IMR-90 (cell line): ENCODE results near the gene SERPINA3. TPM values are rescaled to one million over a fixed set of nuclear protein-coding genes. Genes with fewer than 3 reads are reported as not detected.
"Not testable (repeated sequence)": the region's sequence is repeated elsewhere in the genome, so short reads cannot be mapped to it uniquely, and the experiment has no call there.

Experiments used
- ATAC-seq: fragments of 200-7000 bp; cut with Tn5 transposase; 2 replicates; pipeline ENCODE4 v1.9.1; 2020; ENCODE audit warnings: low read depth, mild to moderate bottlenecking, moderate library complexity
- BruUV-seq: library from RNA; stranded (reverse); fragments of 400-500 nt; replicated peaks from 2 replicates; lab custom pipeline; 2021; lab: Mats Ljungman, UMichigan
- CTCF ChIA-PET: fragments of 300-600 bp; formaldehyde crosslinking; extraction: SDS; loops from one replicate; lab custom pipeline; 2021; ENCODE audit warnings: antibody characterized with exemption; lab: Yijun Ruan, JAX
- POLR2A ChIA-PET: fragments of 300-600 bp; sonication (Branson Sonifier 250); formaldehyde crosslinking; loops from one replicate; lab custom pipeline; 2022; ENCODE audit warnings: antibody characterized with exemption; ENCODE audit not compliant: unreplicated experiment; lab: Charles Lee
- DNase-seq: peaks from one replicate; pipeline ENCODE4 v3.0.0; 2013
- H2AFZ ChIP-seq: replicated peaks from 2 replicates; pipeline ENCODE3; 2013; ENCODE audit warnings: low read length, mild to moderate bottlenecking; ENCODE audit not compliant: poor library complexity
- H2AK5ac ChIP-seq: 2 replicates; pipeline ENCODE4 v1.6.1; 2013; ENCODE audit warnings: low read depth, low read length, inconsistent platforms
- H2AK9ac ChIP-seq: replicated peaks from 2 replicates; pipeline ENCODE3; 2013; ENCODE audit warnings: mild to moderate bottlenecking, low read depth, low read length, moderate library complexity; ENCODE audit not compliant: poor library complexity
- H2BK120ac ChIP-seq: 2 replicates; pipeline ENCODE4 v1.6.1; 2013; ENCODE audit warnings: low read depth, low read length, inconsistent platforms
- H2BK15ac ChIP-seq: 3 replicates; pipeline ENCODE4 v1.6.1; 2013; ENCODE audit warnings: low read depth, low read length, inconsistent platforms
- H2BK20ac ChIP-seq: 2 replicates; pipeline ENCODE4 v1.6.1; 2013; ENCODE audit warnings: low read depth, mild to moderate bottlenecking, inconsistent platforms, low read length, moderate library complexity
- H2BK5ac ChIP-seq: 2 replicates; pipeline ENCODE4 v1.6.1; 2013; ENCODE audit warnings: mild to moderate bottlenecking, low read depth, low read length, inconsistent platforms; ENCODE audit not compliant: poor library complexity, severe bottlenecking
- H3K14ac ChIP-seq: replicated peaks from 2 replicates; pipeline ENCODE4 v1.6.1; 2013; ENCODE audit warnings: low read depth, low read length, inconsistent platforms
- H3K18ac ChIP-seq: 2 replicates; pipeline ENCODE4 v1.6.1; 2013; ENCODE audit warnings: low read depth, low read length, control low read depth
- H3K23ac ChIP-seq: 2 replicates; pipeline ENCODE4 v1.6.1; 2013; ENCODE audit warnings: low read depth, low read length, inconsistent platforms
- H3K27ac ChIP-seq: 2 replicates; pipeline ENCODE4 v1.5.1; 2013; ENCODE audit warnings: mild to moderate bottlenecking, control low read depth, low read length; ENCODE audit not compliant: insufficient read depth
- H3K27me3 ChIP-seq: 2 replicates; pipeline ENCODE4 v1.6.1; 2013; ENCODE audit warnings: low read length; ENCODE audit not compliant: control insufficient read depth, insufficient read depth
- H3K36me3 ChIP-seq: 2 replicates; pipeline ENCODE4 v1.6.1; 2013; ENCODE audit warnings: low read length, mixed read lengths; ENCODE audit not compliant: control insufficient read depth, insufficient read depth
- H3K4ac ChIP-seq: 2 replicates; pipeline ENCODE4 v1.6.1; 2013; ENCODE audit warnings: low read depth, low read length, inconsistent platforms
- H3K4me1 ChIP-seq: 2 replicates; pipeline ENCODE4 v1.6.1; 2013; ENCODE audit warnings: low read length, mixed read lengths; ENCODE audit not compliant: control insufficient read depth, insufficient read depth
- H3K4me2 ChIP-seq: 2 replicates; pipeline ENCODE4 v1.6.1; 2013; ENCODE audit warnings: low read depth, mild to moderate bottlenecking, control low read depth, low read length, moderate library complexity
- H3K4me3 ChIP-seq: 2 replicates; pipeline ENCODE4 v1.5.1; 2013; ENCODE audit warnings: low read depth, mild to moderate bottlenecking, control low read depth, low read length, moderate library complexity; ENCODE audit not compliant: insufficient read depth
- H3K56ac ChIP-seq: 2 replicates; pipeline ENCODE4 v1.6.1; 2013; ENCODE audit warnings: low read length, inconsistent platforms; ENCODE audit not compliant: insufficient read depth; ENCODE audit errors: extremely low read depth
- H3K79me1 ChIP-seq, 2 experiments: 2 replicates each; pipeline ENCODE4 v1.6.1; 2013; ENCODE audit warnings: low read length in 2 of 2, inconsistent platforms in 1 of 2, low read depth in 1 of 2
- H3K9ac ChIP-seq: 2 replicates; pipeline ENCODE4 v1.6.1; 2013; ENCODE audit warnings: low read depth, low read length, control low read depth
- H3K9me1 ChIP-seq: 2 replicates; pipeline ENCODE4 v1.6.1; 2013; ENCODE audit warnings: low read length, inconsistent platforms; ENCODE audit not compliant: insufficient read depth
- H3K9me3 ChIP-seq: 2 replicates; pipeline ENCODE4 v1.6.1; 2013; ENCODE audit warnings: low read length; ENCODE audit not compliant: control insufficient read depth, insufficient read depth
- H4K20me1 ChIP-seq: 2 replicates; pipeline ENCODE4 v1.6.1; 2013; ENCODE audit warnings: low read length, inconsistent platforms; ENCODE audit not compliant: insufficient read depth
- H4K5ac ChIP-seq: 2 replicates; pipeline ENCODE4 v1.6.1; 2013; ENCODE audit warnings: mild to moderate bottlenecking, low read depth, low read length, control low read depth
- H4K8ac ChIP-seq, 2 experiments: 2 replicates each; pipeline ENCODE4 v1.6.1; 2013; ENCODE audit warnings: low read depth in 2 of 2, low read length in 2 of 2, control low read depth in 1 of 2, inconsistent platforms in 1 of 2
- H4K91ac ChIP-seq: 2 replicates; pipeline ENCODE4 v1.6.1; 2013; ENCODE audit warnings: low read depth, low read length, inconsistent platforms; ENCODE audit not compliant: insufficient read depth
- MAFK ChIP-seq: IDR thresholded peaks from 2 replicates; pipeline ENCODE4 v1.6.1; 2012; ENCODE audit warnings: low read depth, low read length, improper control_type of control experiment
- MXI1 ChIP-seq: IDR thresholded peaks from 2 replicates; pipeline ENCODE4 v1.6.1; 2012; ENCODE audit warnings: low read depth, mild to moderate bottlenecking, low read length, moderate library complexity, borderline replicate concordance
- NFE2L2 ChIP-seq: fragments of 150-350 bp; IDR thresholded peaks from 2 replicates; pipeline ENCODE4 v1.6.1; 2016; ENCODE audit warnings: low read depth, mild to moderate bottlenecking, low read length
- POLR2A ChIP-seq: IDR thresholded peaks from 2 replicates; pipeline ENCODE4 v1.6.1; 2012; ENCODE audit warnings: mild to moderate bottlenecking, low read depth, low read length
- RCOR1 ChIP-seq: IDR thresholded peaks from 2 replicates; pipeline ENCODE4 v1.6.1; 2012; ENCODE audit warnings: mild to moderate bottlenecking, low read length, improper control_type of control experiment; ENCODE audit not compliant: insufficient replicate concordance
- RFX5 ChIP-seq: IDR thresholded peaks from 2 replicates; pipeline ENCODE4 v1.8.0; 2012; ENCODE audit warnings: low read depth, mild to moderate bottlenecking, low read length, moderate library complexity
- WGBS, 2 experiments: methylation state at CpG; one replicate each; pipeline versions ENCODE4 v1.1.5 to v1.1.7; 2013; ENCODE audit warnings: missing lambda C conversion rate in 2 of 2; ENCODE audit not compliant: insufficient read length in 1 of 2; ENCODE audit errors: extremely low coverage in 2 of 2; 5-methylcytosine and 5-hydroxymethylcytosine counted together
- dilution Hi-C: fragments of 300-500 bp; cut with HindIII; formaldehyde crosslinking; loops from one replicate; pipeline ENCODE4 v1.14.3; 2018; ENCODE audit warnings: low sequenced_read_pairs; ENCODE audit not compliant: unreplicated experiment
- in situ Hi-C: fragments of 300-500 bp; cut with MboI; formaldehyde crosslinking; loops from 3 replicates; pipeline ENCODE4 v1.14.3; 2019; ENCODE audit warnings: low sequenced_read_pairs, inconsistent platforms, mixed read lengths
- intact Hi-C: fragments of 100-400 bp; cut with micrococcal nuclease; formaldehyde crosslinking; loops from 2 replicates; pipeline ENCODE4 v1.10.0; 2022
- polyA plus RNA-seq, 3 experiments: library from polyadenylated mRNA; depleted of rRNA; stranded (reverse); fragments of >200 nt; gene quantifications; 2 replicates each; pipeline ENCODE4 v1.2.3, GENCODE V29; 2012; ENCODE audit warnings: low replicate concordance in 1 of 3
- total RNA-seq: library from RNA; depleted of rRNA; stranded (reverse); fragments of >200 nt; gene quantifications from 2 replicates; pipeline ENCODE4 v1.2.3, GENCODE V29; 2012
- TF ChIP-seq, protein P1 (sequence below): conservative IDR thresholded peaks from 2 replicates; pipeline ENCODE4 v1.5.1; 2012; ENCODE audit warnings: mild to moderate bottlenecking, low read depth, low read length, improper control_type of control experiment

The SERPINA3 gene
- total and polyA plus RNA-seq, 2 of the 4 experiments (the other 2 are of a cell fraction) = 0.36 to 0.48 TPM

- Histone ChIP-seq H2BK120ac (no peak overlapping the region), H3K9me3 (no peaks in the 10 kb centered on the region), H3K56ac (no peak overlapping the region), H3K36me3 (no peaks in the 10 kb centered on the region), H2AK5ac (no peak overlapping the region), H3K27me3 (no peaks in the 10 kb centered on the region; the same call in 1 of the 2 replicates), H3K18ac (no peak overlapping the region), H2BK5ac (no peak overlapping the region), H2AK9ac (no peak overlapping the region), H3K23ac (no peak overlapping the region), H3K4me2 (no peak overlapping the region), H3K4ac (no peak overlapping the region), H4K91ac (no peak overlapping the region), H2BK20ac (no peak overlapping the region), H3K14ac (no peak overlapping the region), H3K4me3 (no peak overlapping the region), H4K5ac (no peak overlapping the region), H4K8ac (no peak overlapping the region), H3K9ac (no peak overlapping the region), H2BK15ac (no peak overlapping the region), H3K9me1 (peaks cover 2% of the 10 kb centered on the region; the same call in 1 of the 2 replicates), H4K20me1 (no peaks in the 10 kb centered on the region), H3K4me1 (peaks cover 9% of the 10 kb centered on the region), H3K27ac (no peak overlapping the region), H2AFZ (no peak overlapping the region), H3K79me1 (no peaks in the 10 kb centered on the region)
- TF ChIP-seq POLR2A (no peak), MAFK (no peak), RFX5 (no peak), MXI1 (no peak), NFE2L2 (no peak), RCOR1 (no peak)
- TF ChIP-seq, protein P1, sequence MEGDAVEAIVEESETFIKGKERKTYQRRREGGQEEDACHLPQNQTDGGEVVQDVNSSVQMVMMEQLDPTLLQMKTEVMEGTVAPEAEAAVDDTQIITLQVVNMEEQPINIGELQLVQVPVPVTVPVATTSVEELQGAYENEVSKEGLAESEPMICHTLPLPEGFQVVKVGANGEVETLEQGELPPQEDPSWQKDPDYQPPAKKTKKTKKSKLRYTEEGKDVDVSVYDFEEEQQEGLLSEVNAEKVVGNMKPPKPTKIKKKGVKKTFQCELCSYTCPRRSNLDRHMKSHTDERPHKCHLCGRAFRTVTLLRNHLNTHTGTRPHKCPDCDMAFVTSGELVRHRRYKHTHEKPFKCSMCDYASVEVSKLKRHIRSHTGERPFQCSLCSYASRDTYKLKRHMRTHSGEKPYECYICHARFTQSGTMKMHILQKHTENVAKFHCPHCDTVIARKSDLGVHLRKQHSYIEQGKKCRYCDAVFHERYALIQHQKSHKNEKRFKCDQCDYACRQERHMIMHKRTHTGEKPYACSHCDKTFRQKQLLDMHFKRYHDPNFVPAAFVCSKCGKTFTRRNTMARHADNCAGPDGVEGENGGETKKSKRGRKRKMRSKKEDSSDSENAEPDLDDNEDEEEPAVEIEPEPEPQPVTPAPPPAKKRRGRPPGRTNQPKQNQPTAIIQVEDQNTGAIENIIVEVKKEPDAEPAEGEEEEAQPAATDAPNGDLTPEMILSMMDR = no peak
- in situ Hi-C loops = no loop called here
- no CpG with 5 or more reads among the region's 3 CpGs for WGBS, 2 experiments
- intact Hi-C loops = no loop called here
- ChIA-PET POLR2A (no interaction called here), CTCF (no interaction called here)
- dilution Hi-C loops = no loop called here
- DNase-seq = no peak
- ATAC-seq = no peak
- BruUV-seq = no TSS peak
Measured at GRCh38 chr14:94605361-94605760, 6.8 kb upstream of the SERPINA3 start.

DNA sequence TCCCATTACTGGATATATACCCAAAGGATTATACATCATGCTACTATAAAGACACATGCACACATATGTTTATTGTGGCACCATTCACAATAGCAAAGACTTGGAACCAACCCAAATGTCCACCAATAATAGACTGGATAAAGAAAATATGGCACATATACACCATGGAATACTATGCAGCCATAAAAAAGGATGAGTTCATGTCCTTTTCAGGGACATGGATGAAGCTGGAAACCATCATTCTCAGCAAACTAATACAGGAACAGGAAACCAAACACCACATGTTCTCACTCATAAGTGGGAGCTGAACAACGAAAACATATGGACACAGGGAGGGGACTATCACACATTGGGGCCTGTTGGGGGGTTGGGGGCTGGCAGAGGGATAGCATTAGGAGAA, 3.2 kb upstream of the SERPINA3 start:
- H4K91ac ChIP-seq, H3K27ac ChIP-seq, H3K79me1 ChIP-seq, H2BK20ac ChIP-seq, H3K56ac ChIP-seq, H2AFZ ChIP-seq, H2AK5ac ChIP-seq, H3K14ac ChIP-seq, H3K9me3 ChIP-seq, ATAC-seq, BruUV-seq, H2BK5ac ChIP-seq, intact Hi-C loops, H2BK120ac ChIP-seq, H4K20me1 ChIP-seq, H3K27me3 ChIP-seq, CTCF ChIA-PET, DNase-seq, H3K4ac ChIP-seq, H2BK15ac ChIP-seq, H3K9me1 ChIP-seq, H4K5ac ChIP-seq, H3K18ac ChIP-seq, H2AK9ac ChIP-seq, H3K36me3 ChIP-seq, POLR2A ChIA-PET, H3K4me3 ChIP-seq, H3K4me2 ChIP-seq, H4K8ac ChIP-seq, in situ Hi-C loops, H3K9ac ChIP-seq, H3K23ac ChIP-seq, dilution Hi-C loops: not testable (repeated sequence)
- peaks cover 14% of the 10 kb centered on the region for H3K4me1 ChIP-seq
- WGBS, 2 experiments = no CpG with 5 or more reads among the region's 1 CpG
